ENCODE measurements around the gene GCSAML. TPM values are rescaled to one million over a fixed set of nuclear protein-coding genes. Genes with fewer than 3 reads are reported as not detected.

Gene GCSAML
- total RNA-seq, 1 donor from 2014 or later: 0.14 TPM

DNA sequence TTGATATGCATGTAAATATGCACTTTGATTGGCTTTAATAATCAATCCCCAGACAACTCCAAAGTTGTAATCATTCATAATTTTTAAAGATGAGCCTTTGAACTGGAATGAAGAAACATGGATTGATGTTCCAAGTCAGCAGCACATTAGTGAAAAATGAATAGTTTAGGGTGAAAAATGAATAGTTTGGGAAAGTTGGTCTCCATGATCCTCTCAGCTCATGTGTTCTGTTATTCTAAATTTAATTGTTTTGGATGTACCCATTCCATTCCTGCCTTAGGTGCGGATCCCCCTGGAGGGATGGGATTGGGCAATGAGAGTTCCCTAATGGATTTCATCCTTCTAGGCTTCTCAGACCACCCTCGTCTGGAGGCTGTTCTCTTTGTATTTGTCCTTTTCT lies 56.4 kb downstream of the GCSAML start, which contains the start of gene OR2G3:
OR2G3 (plus strand) TSS at position 301 of the 400 bp plus-strand sequence; CDS start at position 301, 0 bp downstream.
- no peak within 1 kb of the TSS for H2AFZ ChIP-seq (ENCODE audit: low read depth, low read length)
- no peaks in the 10 kb centered on the region for H3K79me2 ChIP-seq (ENCODE audit: insufficient read depth, low read length)
- H3K4me2 ChIP-seq (ENCODE audit: low read length): no peak within 1 kb of the TSS
- Mint-ChIP-seq H3K27ac (ENCODE audit: unreplicated experiment) (no peak within 1 kb of the TSS), H3K27me3 (ENCODE audit: low read depth, unreplicated experiment) (no peaks in the 10 kb centered on the region), H3K4me1 (ENCODE audit: low read depth, unreplicated experiment) (no peaks in the 10 kb centered on the region), H3K36me3 (ENCODE audit: low read depth, unreplicated experiment) (no peaks in the 10 kb centered on the region), H3K9me3 (ENCODE audit: unreplicated experiment) (no peaks in the 10 kb centered on the region), H3K4me3 (ENCODE audit: unreplicated experiment) (no peak within 1 kb of the TSS)
- no peaks in the 10 kb centered on the region for H3K27me3 ChIP-seq (ENCODE audit: insufficient read depth, low read length)
- no peak for TF ChIP-seq EZH2 (IDR thresholded peaks at IDR 0.05; ENCODE audit: insufficient read depth, low read length)
- TF ChIP-seq, protein P1, sequence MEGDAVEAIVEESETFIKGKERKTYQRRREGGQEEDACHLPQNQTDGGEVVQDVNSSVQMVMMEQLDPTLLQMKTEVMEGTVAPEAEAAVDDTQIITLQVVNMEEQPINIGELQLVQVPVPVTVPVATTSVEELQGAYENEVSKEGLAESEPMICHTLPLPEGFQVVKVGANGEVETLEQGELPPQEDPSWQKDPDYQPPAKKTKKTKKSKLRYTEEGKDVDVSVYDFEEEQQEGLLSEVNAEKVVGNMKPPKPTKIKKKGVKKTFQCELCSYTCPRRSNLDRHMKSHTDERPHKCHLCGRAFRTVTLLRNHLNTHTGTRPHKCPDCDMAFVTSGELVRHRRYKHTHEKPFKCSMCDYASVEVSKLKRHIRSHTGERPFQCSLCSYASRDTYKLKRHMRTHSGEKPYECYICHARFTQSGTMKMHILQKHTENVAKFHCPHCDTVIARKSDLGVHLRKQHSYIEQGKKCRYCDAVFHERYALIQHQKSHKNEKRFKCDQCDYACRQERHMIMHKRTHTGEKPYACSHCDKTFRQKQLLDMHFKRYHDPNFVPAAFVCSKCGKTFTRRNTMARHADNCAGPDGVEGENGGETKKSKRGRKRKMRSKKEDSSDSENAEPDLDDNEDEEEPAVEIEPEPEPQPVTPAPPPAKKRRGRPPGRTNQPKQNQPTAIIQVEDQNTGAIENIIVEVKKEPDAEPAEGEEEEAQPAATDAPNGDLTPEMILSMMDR (IDR thresholded peaks at IDR 0.05; ENCODE audit: insufficient read depth, low read depth, low read length): no peak
- H3K4me1 ChIP-seq (ENCODE audit: insufficient read depth, low read length): no peaks in the 10 kb centered on the region
- no peak within 1 kb of the TSS for H3K27ac ChIP-seq (ENCODE audit: low read depth, low read length)
- no peak within 1 kb of the TSS for H3K9ac ChIP-seq (ENCODE audit: low read length)
- H4K20me1 ChIP-seq (ENCODE audit: insufficient read depth, low read length): no peaks in the 10 kb centered on the region
- DNase-seq (ENCODE audit: low read depth) (no peak), FAIRE-seq (no peak)
- no peak within 1 kb of the TSS for H3K4me3 ChIP-seq (ENCODE audit: insufficient read depth, low read depth, low read length)
- peaks cover 6% of the 10 kb centered on the region for H3K9me3 ChIP-seq (ENCODE audit: insufficient read depth, low read depth, low read length)
- no peaks in the 10 kb centered on the region for H3K36me3 ChIP-seq (ENCODE audit: insufficient read depth, low read length)

DNA sequence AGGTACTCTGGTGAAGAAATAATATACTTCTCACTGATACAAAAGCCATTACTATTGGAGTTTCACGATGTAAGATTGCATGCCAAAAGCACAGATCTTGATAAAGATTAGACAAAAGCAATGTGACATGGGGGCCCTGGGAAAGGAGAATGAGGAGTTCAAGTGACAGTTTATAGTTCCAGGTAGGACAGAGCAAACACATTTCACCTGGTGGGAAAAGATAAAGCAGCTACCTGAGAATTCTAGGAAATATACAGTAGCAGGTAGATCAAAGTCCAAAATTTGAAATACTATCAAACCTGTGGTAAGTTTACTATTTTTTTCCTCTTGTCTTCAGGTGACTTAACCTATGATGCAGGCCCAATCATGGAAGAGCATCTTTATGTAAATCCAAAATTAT lies 64.5 kb downstream of the GCSAML start:
- TF ChIP-seq EZH2 (IDR thresholded peaks at IDR 0.05; ENCODE audit: insufficient read depth, low read length): no peak
- TF ChIP-seq, protein P1 (IDR thresholded peaks at IDR 0.05; ENCODE audit: insufficient read depth, low read depth, low read length): no peak
- no peaks in the 10 kb centered on the region for H3K36me3 Mint-ChIP-seq (ENCODE audit: low read depth, unreplicated experiment)
- H3K4me3 Mint-ChIP-seq (ENCODE audit: unreplicated experiment): no peak overlapping the region
- no peaks in the 10 kb centered on the region for H3K27me3 Mint-ChIP-seq (ENCODE audit: low read depth, unreplicated experiment)
- H3K36me3 ChIP-seq (ENCODE audit: insufficient read depth, low read length): no peaks in the 10 kb centered on the region
- FAIRE-seq (no peak), DNase-seq (ENCODE audit: low read depth) (no peak)
- H3K4me2 ChIP-seq (ENCODE audit: low read length): no peak overlapping the region
- no peak overlapping the region for H3K4me3 ChIP-seq (ENCODE audit: insufficient read depth, low read depth, low read length)
- H4K20me1 ChIP-seq (ENCODE audit: insufficient read depth, low read length): no peaks in the 10 kb centered on the region
- no peaks in the 10 kb centered on the region for H3K4me1 ChIP-seq (ENCODE audit: insufficient read depth, low read length)
- no peak overlapping the region for H3K27ac ChIP-seq (ENCODE audit: low read depth, low read length)
- no peak overlapping the region for H2AFZ ChIP-seq (ENCODE audit: low read depth, low read length)
- no peak overlapping the region for H3K9ac ChIP-seq (ENCODE audit: low read length)
- H3K27me3 ChIP-seq (ENCODE audit: insufficient read depth, low read length): no peaks in the 10 kb centered on the region
- H3K9me3 Mint-ChIP-seq (ENCODE audit: unreplicated experiment): no peaks in the 10 kb centered on the region
- H3K4me1 Mint-ChIP-seq (ENCODE audit: low read depth, unreplicated experiment): no peaks in the 10 kb centered on the region
- no peaks in the 10 kb centered on the region for H3K9me3 ChIP-seq (ENCODE audit: insufficient read depth, low read depth, low read length)
- no peaks in the 10 kb centered on the region for H3K79me2 ChIP-seq (ENCODE audit: insufficient read depth, low read length)
- no peak overlapping the region for H3K27ac Mint-ChIP-seq (ENCODE audit: unreplicated experiment)

DNA sequence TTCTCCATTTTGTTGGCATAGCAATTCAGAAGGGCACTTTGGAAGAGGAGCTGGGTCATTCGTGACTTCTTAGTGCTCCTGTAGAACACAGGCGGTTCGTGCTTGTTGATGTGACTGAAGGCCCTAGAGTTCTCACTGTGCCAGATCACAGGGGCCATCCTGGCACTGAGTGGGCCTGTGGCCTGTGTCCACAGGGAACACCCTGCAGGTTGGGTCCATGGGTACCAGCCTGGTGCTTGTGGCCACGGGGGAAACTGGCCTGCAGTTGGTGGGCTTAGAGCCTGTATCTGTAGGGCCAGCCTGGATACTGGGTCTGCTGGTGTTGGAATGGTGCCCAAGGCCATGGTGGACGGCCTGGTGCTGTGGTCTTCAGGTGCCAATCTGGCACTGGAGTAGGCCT lies 65.7 kb downstream of the GCSAML start:
- no peak overlapping the region for H2AFZ ChIP-seq (ENCODE audit: low read depth, low read length)
- DNase-seq (ENCODE audit: low read depth) (no peak), FAIRE-seq (no peak)
- no peak overlapping the region for H3K4me3 ChIP-seq (ENCODE audit: insufficient read depth, low read depth, low read length)
- no peaks in the 10 kb centered on the region for H4K20me1 ChIP-seq (ENCODE audit: insufficient read depth, low read length)
- no peak for TF ChIP-seq EZH2 (IDR thresholded peaks at IDR 0.05; ENCODE audit: insufficient read depth, low read length)
- TF ChIP-seq, protein P1 (IDR thresholded peaks at IDR 0.05; ENCODE audit: insufficient read depth, low read depth, low read length): no peak
- Mint-ChIP-seq H3K27ac (ENCODE audit: unreplicated experiment) (no peak overlapping the region), H3K4me1 (ENCODE audit: low read depth, unreplicated experiment) (no peaks in the 10 kb centered on the region), H3K36me3 (ENCODE audit: low read depth, unreplicated experiment) (no peaks in the 10 kb centered on the region), H3K9me3 (ENCODE audit: unreplicated experiment) (no peaks in the 10 kb centered on the region), H3K4me3 (ENCODE audit: unreplicated experiment) (no peak overlapping the region), H3K27me3 (ENCODE audit: low read depth, unreplicated experiment) (no peaks in the 10 kb centered on the region)
- H3K9ac ChIP-seq (ENCODE audit: low read length): no peak overlapping the region
- H3K79me2 ChIP-seq (ENCODE audit: insufficient read depth, low read length): no peaks in the 10 kb centered on the region
- no peak overlapping the region for H3K4me2 ChIP-seq (ENCODE audit: low read length)
- no peaks in the 10 kb centered on the region for H3K9me3 ChIP-seq (ENCODE audit: insufficient read depth, low read depth, low read length)
- H3K27ac ChIP-seq (ENCODE audit: low read depth, low read length): no peak overlapping the region
- H3K27me3 ChIP-seq (ENCODE audit: insufficient read depth, low read length): no peaks in the 10 kb centered on the region
- no peaks in the 10 kb centered on the region for H3K4me1 ChIP-seq (ENCODE audit: insufficient read depth, low read length)
- H3K36me3 ChIP-seq (ENCODE audit: insufficient read depth, low read length): no peaks in the 10 kb centered on the region
